NCI-H2029 (cell line): Measurements from ENCODE around the gene MVB12B.
"Not testable (repeated sequence)": the region's sequence is repeated elsewhere in the genome, so short reads cannot be mapped to it uniquely, and the experiment has no call there.

Experiments used
- DNase-seq: peaks from one replicate; lab custom pipeline; 2025; lab: John Stamatoyannopoulos, UW

The MVB12B gene

DNA sequence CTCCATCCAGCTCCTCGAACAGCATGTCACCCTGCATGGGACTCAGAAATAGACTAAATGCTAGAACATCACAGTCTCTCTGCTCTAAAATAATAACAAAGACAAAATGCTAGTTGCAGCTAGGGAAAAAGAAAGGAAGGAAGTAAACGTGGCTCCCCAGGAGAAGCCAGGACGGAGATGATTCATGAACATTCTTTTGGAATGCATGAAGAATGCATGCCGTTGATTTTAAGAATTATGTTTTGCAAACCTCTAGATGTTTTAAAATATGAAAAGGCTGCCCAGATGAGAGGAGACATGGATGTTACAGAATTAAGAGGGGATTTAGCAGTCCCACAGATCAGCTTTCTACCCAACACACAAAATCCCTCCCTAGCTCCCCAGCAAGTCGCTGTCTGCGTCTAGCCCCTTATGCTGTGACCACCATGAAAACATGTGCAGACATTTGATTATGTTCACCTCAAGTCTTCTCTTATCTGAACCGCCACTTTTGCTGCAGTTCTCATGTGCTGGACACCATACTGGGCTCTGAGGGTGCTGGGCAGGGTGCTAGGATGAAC lies 147.7 kb downstream of the MVB12B start:
- DNase-seq = no peak

DNA sequence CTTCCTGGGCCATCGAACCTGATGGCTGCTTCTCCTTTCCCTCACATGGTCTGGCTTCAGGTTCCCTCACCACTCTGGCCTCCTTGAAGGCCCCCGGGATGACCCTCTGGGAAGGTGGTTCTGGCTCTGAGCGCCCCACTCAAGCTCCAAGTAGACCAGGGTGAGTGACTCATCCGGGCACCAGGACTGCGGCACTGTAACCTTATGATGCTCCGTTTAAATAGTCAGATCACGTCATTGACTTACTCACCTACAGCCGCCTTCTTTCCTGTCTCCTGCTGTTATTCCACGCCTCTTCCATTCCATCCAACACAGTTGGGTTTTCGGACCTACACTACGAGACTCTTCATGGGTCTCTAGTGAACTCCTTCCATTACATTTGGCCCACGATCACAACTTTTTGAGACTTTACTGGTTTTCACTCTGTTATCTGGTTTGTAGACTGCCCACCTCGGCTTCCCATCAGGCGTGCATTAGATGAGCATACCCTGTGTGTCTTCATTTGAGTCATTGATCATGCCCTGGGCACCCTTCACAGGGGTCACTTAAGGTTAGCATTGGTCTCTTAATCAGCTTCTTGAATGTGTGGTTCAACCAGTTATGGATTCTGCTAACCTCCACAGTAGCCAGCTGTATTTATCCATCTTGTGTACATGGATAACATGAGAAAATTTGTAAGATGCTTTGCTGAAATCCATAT lies 148.3 kb downstream of the MVB12B start:
- no peak for DNase-seq

DNA sequence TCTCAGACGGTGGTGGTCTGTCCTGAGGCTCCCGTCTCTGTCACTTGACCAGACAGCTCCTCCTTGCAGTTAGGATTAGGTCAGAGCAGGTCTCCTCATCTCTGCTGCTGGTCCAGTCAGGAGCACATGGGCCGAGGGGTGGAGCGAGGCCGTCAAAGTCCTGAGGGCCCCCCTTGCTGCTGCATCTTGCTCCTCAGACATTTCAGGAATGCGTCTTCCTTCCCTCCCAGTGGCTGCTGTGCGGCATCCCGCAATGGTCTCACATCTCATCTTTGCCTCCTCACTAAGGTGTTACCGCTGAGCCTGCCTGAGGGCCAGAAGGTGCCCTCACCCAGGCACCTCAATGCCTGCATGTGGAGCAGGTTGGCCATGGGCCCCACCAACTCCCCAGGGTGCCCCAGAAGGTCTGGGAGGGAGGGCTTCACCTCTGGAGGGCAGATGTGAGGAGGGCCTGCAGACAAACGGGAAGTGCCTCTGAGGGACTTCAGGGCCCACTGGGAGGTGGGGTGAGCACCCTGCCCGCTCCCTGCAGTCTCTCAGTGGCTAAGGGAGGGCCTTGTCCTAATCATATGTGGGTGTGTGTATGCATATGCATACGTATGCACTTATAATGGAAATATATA lies 149.4 kb downstream of the MVB12B start:
- DNase-seq = no peak

DNA sequence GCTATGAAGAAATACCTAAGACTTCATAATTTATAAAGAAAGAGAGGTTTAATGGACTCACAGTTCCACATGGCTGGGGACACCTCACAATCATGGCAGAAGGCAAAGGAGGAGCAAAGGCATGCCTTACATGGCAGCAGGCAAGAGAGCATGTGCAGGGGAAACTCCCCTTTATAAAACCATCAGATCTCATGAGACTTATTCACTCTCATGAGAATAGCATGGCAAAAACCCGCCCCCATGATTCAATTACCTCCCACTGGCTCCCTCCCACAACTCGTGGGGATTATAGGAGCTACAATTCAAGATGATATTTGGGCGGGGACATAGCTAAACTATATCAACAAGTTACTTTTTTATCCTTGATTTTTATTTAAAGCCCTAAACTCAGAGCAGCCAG lies 150.8 kb downstream of the MVB12B start:
- DNase-seq = not testable (repeated sequence)

DNA sequence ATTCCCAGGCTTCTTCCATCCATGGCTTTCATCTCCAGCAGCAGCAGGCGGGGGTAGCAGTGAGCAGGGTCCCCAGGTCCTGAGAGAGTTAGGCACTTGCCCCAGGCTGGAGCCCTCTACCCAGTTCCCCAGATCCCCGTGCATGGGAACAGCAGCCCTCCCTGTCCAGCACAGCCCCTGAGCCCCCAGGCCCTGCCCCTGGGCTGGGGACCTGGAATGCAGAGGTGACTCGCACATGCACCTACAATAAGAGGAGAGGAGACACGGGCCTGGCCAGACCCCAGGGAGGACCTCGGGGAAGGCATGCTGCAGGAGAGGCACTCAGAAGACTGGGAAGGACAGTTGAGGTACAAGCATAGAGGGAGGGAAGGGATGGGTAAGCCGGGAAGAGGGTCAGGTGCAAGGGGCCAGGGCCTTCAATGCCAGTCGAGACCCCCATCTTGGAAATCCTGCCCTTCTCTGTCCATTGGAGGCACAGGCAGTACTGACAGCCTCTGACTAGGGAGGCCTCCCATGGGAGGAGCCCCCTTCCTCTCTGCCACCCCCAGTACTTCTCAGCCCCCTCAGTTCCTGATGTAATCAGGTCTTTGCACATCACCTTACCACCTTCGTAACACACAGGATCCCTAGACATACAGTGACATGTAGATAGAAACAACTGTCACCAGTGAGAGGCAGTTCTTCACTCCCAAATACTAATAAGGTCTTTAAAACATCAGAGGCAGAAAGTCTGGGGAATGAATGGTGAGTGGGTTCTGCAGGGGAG lies 151.8 kb downstream of the MVB12B start:
- no peak for DNase-seq

DNA sequence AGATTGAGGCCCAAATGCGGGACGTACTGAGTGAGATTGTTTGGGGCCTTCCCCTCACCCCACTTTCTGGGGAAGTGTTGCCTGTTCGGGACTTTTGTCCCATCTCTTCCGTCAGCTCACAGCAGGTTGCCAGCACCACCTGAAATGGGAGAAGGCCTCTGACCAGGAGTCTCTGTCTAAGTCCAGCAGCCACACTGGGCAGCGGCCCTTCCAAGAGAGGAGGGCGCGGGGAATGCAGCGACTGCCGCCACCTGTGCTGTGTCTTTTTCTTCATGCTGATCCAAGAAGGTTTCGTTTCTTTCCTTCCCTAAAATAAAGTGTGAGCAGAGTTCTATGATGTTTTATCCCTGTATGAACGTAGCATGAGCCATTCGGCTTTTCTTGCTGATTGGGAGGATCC lies 152.9 kb downstream of the MVB12B start:
- DNase-seq = no peak

DNA sequence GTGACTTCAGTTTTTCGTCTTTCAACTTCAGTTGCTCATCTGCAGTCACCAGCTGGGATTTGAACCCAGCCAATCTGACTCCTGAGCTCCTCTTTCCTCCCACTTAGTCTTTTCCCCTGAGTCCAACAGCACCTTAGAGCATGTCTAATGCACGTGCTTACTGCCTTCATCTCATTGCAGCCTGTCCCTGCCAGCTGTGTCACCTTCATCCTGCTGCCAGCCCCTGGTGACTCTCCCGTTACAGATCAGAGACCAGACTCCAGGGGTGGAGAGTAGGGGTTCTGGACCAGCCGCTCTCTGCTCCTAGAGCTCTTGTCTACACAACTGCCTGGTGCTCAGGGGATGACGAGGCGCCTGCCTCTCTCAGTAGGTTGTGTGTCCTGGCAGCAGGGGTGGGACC lies 154.2 kb downstream of the MVB12B start:
- no peak for DNase-seq

DNA sequence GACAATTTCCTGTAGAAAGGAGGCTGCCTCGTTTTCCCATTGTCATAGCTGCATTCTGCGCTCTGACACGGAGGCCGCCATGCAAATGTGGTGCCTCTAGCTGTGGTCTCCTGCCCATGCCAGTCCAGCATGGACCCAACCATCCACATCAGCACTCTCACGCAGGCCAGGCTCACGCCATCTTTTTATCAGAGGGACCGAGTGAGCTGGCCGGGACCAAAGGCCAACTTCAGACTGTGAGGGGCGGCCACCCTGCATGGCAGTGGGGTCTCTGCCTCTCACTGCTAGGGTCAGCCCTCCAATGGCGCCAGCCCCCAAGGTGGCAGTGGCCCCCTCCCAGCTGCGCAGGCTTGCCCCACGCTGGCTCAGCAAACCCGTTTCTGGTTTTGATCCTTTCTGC lies 155.2 kb downstream of the MVB12B start:
- DNase-seq = no peak

DNA sequence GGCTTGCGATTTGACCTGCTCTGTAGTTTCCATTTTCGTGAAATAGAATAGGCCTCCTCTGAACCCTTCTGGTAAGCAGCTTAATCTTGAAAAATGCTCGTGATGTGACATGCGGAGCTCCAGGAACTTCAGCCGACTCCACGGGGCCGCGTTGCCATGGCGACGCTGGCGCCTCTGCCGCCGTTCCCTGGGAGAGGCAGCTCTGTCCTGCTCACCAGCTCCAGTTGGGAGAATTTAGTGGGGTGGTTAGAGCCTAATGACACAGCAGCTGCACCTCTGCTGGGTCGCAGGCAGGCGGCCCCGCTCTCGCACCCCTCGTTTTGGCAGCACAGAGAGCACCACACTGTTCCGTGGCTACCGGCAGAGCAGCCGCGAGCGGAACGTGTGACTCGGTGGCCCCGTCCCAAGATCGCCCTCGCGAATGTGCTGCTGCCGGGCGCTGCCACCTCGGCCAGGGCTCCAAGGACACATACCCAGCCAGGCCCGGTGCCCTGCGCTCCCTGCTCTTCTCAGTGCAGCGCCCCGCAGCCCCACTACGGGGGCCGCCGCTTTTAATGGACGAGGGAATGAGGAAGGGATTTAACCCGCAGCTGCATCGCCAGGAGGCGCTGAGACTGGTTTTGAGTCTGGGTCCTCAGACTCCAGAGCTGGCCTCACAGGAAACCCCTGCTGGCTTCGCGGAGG lies 155.9 kb downstream of the MVB12B start:
- no peak for DNase-seq

DNA sequence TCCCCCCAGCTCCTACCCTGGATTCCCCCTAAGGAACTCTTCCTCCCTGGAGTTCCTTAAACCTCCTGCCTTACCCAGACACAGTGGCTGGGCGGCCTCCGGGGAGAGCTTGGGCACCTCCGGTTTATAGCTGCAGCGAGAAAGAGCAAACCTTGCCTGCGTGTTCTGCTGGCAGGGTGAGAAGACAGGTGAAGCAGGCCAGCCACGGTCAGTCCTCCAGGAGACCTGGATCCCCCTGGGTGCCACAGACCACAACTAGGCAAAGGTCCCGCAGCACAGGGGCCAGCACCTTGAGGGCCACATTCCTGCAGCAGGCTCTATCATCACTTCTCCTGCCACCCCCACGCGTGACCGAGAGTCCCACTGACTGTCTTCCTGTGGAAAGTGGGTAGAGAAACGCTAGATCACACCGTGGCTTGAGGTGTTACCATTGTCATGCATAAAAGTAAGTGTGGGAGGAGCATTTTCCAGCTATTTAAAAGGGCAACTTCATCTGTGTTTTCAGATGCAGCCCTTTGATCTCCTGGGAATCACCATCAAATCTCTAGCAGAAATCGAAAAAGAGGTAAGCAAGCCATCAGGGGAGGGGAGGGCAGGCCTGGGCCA lies 156.9 kb downstream of the MVB12B start:
- DNase-seq = no peak

DNA sequence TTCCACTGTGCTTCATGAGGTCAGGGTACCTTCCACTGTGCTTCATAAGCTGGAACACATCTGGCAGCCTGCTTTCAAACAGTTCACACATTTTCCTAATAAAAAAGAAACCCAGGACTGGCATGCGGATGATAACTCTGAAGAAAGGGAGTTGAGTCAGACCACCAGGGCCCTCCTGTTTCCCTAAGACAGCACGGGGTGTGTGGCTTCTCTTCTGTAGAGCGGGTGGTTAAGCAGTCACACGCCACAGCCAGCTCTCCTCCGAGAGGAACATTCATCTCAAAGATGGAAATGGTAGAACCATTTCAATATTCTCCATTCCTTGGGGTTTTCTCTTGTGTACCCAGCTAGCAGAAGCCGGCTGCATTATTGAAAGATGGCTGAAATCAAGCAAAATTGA lies 159.0 kb downstream of the MVB12B start:
- DNase-seq = no peak

DNA sequence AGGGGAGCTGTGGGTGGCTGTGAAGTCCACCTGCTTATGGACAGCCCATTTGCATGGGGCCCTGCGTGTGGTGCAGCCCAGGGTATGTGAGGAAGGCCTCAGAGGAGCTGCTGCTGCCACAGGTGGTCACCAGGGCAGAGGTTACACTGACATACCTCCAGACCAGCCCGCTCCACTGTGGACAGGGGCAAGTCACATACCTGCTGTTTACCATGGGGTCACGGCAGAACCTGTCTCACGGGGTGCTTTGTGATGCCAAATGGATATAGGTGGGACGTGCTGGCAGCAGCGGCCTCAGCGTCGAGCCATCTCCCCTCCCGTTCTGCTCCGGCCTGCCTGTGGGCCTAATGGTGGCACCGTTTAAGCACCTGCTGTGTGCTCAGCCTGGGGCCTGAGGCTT lies 159.6 kb downstream of the MVB12B start:
- no peak for DNase-seq

DNA sequence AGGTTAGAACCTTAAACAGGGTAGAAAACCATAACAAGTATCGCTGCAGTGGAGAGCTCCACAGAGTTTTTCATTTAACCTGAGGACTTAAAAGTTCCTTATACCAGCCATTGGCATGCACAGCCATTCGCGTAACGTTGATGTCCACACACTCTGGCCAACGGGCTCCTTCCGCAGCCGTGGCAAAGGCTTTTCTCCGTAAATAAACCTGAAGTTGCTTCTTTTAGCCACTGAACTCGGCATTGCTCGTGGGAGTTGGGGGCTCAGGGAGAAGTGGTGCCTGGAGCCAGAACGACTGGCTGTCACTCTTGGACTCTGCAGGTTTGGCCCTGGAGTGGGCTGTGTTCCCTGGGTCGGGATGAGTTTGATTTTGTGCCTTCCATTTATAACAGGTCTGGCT lies 161.2 kb downstream of the MVB12B start:
- no peak for DNase-seq

DNA sequence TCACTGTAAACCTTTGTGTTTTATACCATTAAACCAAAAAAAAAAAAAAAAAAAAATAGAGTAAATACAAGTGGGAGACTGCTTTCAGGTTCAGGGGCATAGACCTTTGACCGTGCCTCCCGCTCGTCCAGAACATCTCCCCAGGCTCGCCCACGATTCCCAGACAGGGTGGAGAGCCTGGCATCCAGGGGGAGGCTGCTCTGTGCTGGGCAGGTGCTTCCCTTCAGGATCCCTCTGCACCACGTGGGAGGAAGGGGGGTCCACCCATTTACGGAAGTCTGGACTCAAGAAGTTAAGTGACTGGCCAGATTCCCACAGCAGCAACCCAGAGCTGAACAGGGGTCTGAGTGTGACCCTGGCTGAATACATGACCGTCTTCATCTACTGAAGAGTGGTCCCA lies 161.7 kb downstream of the MVB12B start:
- no peak for DNase-seq

DNA sequence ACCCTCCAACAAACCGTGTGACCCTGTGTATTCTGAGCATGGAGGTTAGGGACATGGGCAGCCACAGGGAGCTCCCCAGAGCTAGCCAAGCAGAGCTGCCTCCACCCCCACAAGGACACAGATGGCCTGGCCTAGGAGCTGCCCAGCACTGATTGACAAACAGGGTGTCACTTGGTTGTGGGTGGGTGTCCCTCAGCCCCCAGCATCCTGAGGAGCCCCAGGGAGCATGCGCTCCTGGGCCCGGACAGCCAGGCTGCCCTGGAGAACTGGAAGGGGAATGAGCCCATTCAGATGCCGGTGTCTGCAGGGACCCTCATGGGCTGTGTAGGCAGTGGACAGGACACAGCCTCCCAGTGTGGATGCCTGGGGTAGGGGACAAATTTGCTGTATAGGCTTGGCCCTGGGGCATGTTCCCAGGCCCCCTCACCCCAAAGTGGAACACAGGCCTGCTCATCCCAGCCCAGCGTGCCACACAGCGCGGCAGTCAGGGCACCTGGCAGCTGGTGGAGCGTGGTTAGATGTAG lies 162.3 kb downstream of the MVB12B start:
- no peak for DNase-seq

DNA sequence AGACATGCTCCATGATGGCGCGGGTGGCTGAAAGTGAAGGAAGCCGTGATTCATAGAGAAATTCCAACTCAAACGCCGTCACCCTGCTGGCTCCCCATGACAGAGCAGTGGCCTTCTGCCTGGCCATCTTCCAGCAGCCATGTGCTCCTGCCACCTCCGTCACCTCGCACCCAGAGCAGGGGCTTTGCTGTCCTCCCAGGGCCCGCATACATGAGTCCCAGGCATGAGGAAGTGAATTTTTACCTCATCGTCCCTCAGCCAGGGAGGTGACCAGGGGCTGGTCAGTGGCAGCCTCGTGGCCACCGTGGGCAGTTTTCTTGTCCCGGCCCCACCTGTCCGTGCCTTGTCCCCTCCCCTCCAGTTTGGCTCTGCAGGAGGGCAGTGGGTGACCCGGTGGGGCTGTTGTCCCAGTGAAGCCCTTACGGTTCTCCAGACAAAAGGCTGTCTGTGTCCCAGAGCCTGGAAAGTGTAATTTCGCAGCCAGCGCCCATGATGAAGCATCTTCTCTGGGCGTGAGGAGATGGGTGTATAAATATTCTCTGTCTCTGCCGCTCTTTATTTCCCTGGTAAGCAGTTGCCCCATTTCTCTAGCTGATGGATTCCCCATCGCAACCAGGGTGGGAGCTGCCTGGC lies 163.1 kb downstream of the MVB12B start:
- DNase-seq = no peak

DNA sequence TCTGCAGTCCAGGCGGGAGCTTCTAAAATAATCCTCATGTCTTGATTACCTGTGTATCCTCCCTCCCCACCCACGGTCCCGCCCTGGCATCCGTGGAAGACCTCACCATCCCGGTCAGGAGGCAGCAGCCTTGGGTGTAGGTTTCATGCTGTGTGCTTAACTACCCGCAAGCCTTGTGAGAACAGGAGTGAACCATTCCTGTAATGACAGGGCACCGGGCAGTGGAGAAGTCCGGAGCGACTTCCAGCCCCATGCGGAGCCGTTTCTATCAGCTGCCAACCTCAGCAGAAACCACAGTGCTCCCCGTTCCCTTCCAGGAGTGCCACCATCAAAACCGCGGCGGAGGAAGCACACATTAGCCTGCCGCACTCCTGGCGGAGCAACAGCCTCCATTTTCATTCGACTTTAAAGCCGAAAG lies 163.6 kb downstream of the MVB12B start:
- DNase-seq = no peak

DNA sequence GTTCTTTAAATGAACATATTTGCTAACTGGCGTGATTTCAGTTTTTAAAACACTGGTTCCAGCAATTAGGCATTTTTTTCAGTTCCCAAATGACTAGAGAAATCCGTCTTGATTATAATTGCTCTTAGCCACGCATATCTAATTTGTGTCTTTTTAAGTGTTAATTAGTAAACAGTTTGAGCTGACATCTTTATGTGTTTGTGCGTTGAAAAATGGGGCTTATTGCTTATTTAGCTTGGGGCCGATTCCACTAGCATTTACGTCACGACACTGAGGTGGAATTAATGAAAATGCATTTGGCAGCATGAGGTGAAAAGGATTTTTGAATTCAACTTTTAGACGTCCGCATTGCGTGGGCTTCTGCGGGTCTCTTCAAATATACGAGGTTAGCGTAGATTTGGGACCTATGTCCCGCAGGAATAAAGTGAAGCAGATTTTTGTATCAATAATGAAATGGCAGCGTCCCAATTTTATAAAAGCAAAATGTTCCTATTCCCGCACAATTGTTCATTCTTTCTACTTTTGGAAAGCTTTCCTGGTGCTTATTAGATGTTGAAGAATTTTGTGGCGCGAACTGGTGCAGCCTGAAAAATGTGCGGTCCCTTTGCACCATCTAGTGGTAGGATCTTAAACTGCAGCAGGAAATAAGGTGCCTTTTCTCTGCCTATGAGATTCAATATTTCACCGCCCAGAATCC lies 164.4 kb downstream of the MVB12B start:
- peak; percentile 54 for DNase-seq

DNA sequence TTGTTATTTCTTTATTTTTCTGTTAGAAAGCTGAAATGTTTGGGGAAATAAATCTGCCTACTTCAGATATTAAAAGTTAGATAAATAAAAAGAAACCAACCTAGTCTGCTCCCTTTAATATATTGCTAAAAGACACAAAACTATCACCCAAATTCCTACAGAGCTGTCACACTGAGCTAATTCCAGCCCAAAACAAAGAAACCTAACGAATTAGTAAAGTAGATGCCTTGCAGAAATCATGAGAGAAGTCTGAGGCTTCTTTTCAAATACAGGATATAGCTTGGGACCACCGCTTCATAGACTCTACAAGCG lies 164.9 kb downstream of the MVB12B start:
- DNase-seq = no peak

DNA sequence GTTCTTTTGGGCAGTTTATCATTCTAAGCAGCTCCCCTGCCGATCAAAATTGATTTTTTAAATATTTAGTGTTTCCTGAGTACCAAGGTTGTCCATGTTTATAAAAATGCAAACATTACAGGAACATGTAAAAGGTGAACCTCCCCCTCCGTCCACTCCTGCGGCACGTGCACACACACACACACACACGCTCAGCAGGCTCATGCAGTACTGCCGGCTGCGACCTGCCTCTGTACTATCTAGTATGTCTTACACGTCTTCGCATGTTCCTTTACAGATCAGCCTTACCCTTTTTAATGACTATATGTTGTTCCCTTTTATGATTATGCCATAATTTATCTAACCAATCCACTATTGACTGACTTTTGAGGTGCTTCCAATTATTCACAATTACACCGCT lies 165.3 kb downstream of the MVB12B start:
- DNase-seq = no peak

DNA sequence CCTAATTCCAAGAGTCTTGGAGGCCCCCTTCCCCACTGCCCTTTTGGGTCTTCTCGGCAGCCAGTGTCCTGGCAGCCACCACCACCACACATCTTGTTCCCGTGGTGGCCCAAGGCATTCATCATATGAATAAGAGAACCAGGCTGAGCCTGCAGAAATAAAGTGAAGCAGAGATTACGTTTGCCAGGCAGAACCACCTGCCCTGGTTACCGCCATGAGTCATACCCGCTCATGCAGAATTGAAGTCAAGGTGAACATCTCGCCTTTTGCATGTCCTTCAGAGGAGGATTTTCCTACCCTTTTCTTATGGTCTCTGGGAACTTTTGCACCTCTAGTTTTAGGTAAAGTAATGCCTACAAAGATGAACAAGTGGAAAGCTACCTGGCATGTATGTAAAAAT lies 167.6 kb downstream of the MVB12B start:
- DNase-seq = no peak
